GM12892 (cell line): ENCODE data around the gene SLC32A1.

ENCODE experiments used
- POLR2A ChIP-seq: IDR thresholded peaks from 2 replicates; pipeline ENCODE4 v1.6.1; 2011; ENCODE audit warnings: low read depth, low read length, control low read depth
- POLR2AphosphoS5 ChIP-seq: IDR thresholded peaks from 2 replicates; pipeline ENCODE4 v1.6.1; 2011; ENCODE audit warnings: low read depth, low read length, control low read depth
- TAF1 ChIP-seq: IDR thresholded peaks from 2 replicates; pipeline ENCODE4 v1.6.1; 2011; ENCODE audit warnings: low read depth, mild to moderate bottlenecking, control low read depth, low read length, borderline replicate concordance

DNA sequence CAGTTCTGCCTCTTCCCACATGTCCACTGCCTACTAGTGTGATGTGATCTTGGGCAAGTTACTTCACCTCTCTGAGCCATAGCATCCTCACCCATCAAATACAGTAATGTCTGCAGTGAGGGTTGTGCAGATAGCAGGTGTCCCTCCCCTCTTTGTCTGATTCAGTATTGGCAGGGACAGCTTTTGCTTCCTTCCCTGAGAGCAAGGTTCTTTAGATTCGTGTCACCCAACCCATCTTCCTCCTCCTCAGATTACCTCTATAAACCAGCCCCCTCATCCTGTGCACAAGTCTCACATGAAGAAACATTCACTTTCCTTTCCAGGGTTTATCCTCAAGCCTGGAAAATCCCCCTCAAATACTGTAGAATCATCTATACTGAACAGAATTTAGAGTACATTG lies 39.3 kb downstream of the SLC32A1 start:
- TF ChIP-seq POLR2A (no peak), POLR2AphosphoS5 (no peak), TAF1 (no peak)
